Measurements from ENCODE around the gene RAB22A.

GRCh38 chr20:58394801-58395200 is 85.3 kb downstream of the RAB22A start:
- TF ChIP-seq CTCF (IDR thresholded peaks at IDR 0.05) (no peak), POLR2A (IDR thresholded peaks at IDR 0.05) (no peak), EP300 (IDR thresholded peaks at IDR 0.05) (no peak)

Data from tibial nerve (tissue), 4 donors.